Vagina (tissue), 2 donors: ENCODE results near the gene SLC25A17. TPM values are rescaled to one million over a fixed set of nuclear protein-coding genes. Genes with fewer than 3 reads are reported as not detected.

Experiments
- DNase-seq, 2 donors: peaks; one replicate each; pipeline ENCODE4 v3.0.0-alpha.2; 2017; ENCODE audit errors: extremely low spot score in 2 of 2
- H3K27ac ChIP-seq: fragments of 200-600 bp; sonication (generic); one replicate; pipeline ENCODE4 v1.5.1; 2019
- H3K27me3 ChIP-seq: fragments of 200-600 bp; sonication (generic); one replicate; pipeline ENCODE4 v1.5.1; 2019
- H3K36me3 ChIP-seq, 2 donors: fragments of 200-600 bp; sonication (generic); one replicate each; pipeline ENCODE4 v1.5.1; 2017 to 2019
- H3K4me1 ChIP-seq: fragments of 200-600 bp; sonication (generic); one replicate; pipeline ENCODE4 v1.5.1; 2019
- H3K4me3 ChIP-seq, 2 donors: fragments of 200-600 bp; sonication (generic); 1 replicate in 1 of 2; 2 replicates in 1 of 2; pipeline ENCODE4 v1.5.1; 2016 to 2019
- H3K9me3 ChIP-seq: fragments of 200-600 bp; sonication (generic); one replicate; pipeline ENCODE4 v1.5.1; 2019
- CTCF ChIP-seq, 3 experiments: fragments of 450-650 bp in 2 of 3; fragments of 200-600 bp in 1 of 3; sonication (generic) in 1 of 3; IDR thresholded peaks; one replicate each; pipeline ENCODE4 v1.5.1; 2017 to 2019; ENCODE audit warnings: antibody characterized with exemption in 3 of 3, mild to moderate bottlenecking in 2 of 3, moderate library complexity in 2 of 3
- POLR2A ChIP-seq, 2 donors: fragments of 450-650 bp; IDR thresholded peaks; one replicate each; pipeline ENCODE4 v1.6.1; 2017; ENCODE audit warnings: antibody characterized with exemption in 2 of 2, mild to moderate bottlenecking in 2 of 2, moderate library complexity in 2 of 2
- POLR2AphosphoS5 ChIP-seq, 2 donors: sonication (generic); formaldehyde crosslinking; IDR thresholded peaks; one replicate each; pipeline ENCODE4 v1.9.0; 2017; ENCODE audit warnings: antibody characterized with exemption in 2 of 2, mild to moderate bottlenecking in 2 of 2, low read depth in 1 of 2; ENCODE audit not compliant: insufficient read depth in 1 of 2
- intact Hi-C: fragments of 100-400 bp; cut with DNase I; formaldehyde crosslinking; loops from one replicate; pipeline ENCODE4 v1.15.1; 2023
- total RNA-seq: library from RNA; depleted of rRNA; stranded (reverse); fragments of >200 nt; gene quantifications from one replicate; pipeline ENCODE4 v1.2.3, GENCODE V29; 2016

SLC25A17 gene
- total RNA-seq, 1 donor from 2014 or later, result 18.4 TPM

- TF ChIP-seq POLR2A (IDR thresholded peaks at IDR 0.05), result no peak
- TF ChIP-seq POLR2AphosphoS5 (IDR thresholded peaks at IDR 0.05; ENCODE audit: insufficient read depth in 1 of 2, low read depth in 1 of 2), result no peak
- TF ChIP-seq CTCF (IDR thresholded peaks at IDR 0.05), result no peak
- Histone ChIP-seq H3K9me3 (no peaks in the 10 kb centered on the region), H3K27me3 (no peaks in the 10 kb centered on the region), H3K4me3 (peak overlapping the region; percentile 84 to 87), H3K27ac (peak overlapping the region; percentile 100), H3K36me3 (peaks cover 0 to 7% of the 10 kb centered on the region in 2 donors), H3K4me1 (peaks cover 49% of the 10 kb centered on the region)
- no peak for DNase-seq
- intact Hi-C loops, result no loop called here
These were observed 38.2 kb upstream of the SLC25A17 start for GRCh38 chr22:40857309-40857855.

DNA sequence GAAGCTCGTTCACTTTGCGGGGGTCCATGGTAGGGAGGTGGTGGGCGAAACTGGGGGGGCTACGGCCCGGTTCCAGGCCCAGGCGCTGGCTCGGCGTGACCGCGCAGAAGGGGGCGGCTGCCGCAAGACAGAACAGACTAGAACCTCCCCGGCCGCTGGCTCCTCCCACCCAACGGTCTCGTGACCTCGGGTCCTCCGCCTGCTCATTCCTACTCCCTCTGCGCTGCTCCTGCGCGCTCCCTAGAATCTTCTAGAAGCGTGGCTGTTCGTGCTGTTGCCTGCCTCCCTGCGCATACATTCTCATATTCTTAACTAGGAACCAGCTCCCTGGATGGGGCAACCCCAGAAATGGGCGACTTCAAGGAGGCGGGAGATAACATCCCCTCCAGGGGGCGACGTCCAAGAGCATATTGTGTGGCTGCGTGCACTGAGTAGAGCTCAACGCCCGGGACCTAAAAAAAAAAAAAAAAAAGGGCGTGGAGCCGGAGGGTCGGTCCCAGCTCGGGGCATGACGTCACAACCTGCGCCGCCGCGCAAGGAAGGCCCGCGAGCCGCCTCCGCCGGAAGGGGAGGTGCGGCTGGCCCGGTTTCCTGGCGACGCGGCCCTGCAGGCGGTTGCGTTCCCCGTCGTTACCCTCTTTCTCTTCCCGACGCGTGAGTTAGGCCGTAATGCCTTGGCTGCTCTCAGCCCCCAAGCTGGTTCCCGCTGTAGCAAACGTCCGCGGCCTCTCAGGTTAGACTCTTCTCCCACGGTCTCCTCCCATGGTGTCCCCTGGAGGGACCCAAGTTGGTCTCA, 37.6 kb upstream of the SLC25A17 start, which contains the start of the genes ST13 and XPNPEP3:
Gene ST13 (minus strand): TSS at position 127 of the 796 bp plus-strand sequence. CDS start 99 bp downstream, at position 28.
Gene XPNPEP3 (plus strand): TSS at position 636 of the 796 bp plus-strand sequence. CDS start 34 bp downstream, at position 670.
- DNase-seq, result peak; percentile 97 to 98
- Histone ChIP-seq H3K9me3 (no peaks in the 10 kb centered on the region), H3K27ac (peak within 1 kb of the TSS; percentile 100), H3K4me1 (peaks cover 56% of the 10 kb centered on the region), H3K4me3 (peak within 1 kb of the TSS; percentile 84 to 87), H3K36me3 (peaks cover 0 to 3% of the 10 kb centered on the region in 2 donors), H3K27me3 (no peaks in the 10 kb centered on the region)
- TF ChIP-seq POLR2AphosphoS5 (IDR thresholded peaks at IDR 0.05; ENCODE audit: insufficient read depth in 1 of 2, low read depth in 1 of 2) (peak; percentile 96 to 98), POLR2A (IDR thresholded peaks at IDR 0.05) (peak in 1 of 2 donors; percentile 84), CTCF (IDR thresholded peaks at IDR 0.05) (peak in 1 of 3 experiments; percentile 22)
- intact Hi-C loops, result no loop called here

DNA sequence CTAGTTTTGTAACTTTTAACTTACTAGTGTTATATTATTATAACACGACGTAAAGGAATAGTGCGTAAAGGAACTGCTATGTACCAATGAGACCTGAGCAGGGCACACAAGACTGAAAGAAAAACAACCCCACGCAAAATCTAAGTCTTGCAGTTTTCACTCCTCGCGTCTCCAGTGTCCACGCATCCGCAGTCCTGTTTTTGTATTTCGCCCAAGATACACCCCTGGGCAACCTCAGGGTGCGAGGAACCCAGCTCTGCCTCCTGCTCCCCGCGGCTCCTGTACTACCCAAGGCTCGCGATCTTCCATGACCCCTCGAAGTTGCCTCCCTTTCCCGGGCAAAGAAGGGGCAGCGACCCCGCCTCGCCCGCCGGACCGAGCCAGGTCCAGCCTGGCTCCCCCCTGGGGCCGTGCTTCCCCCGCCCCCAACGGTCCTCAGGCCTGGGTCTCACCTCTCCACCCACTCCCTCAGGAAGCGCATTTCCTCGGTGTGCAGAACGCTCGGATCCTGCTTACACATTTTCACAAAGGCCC, 36.9 kb upstream of the SLC25A17 start:
- TF ChIP-seq CTCF (IDR thresholded peaks at IDR 0.05), result no peak
- no peak for TF ChIP-seq POLR2AphosphoS5 (IDR thresholded peaks at IDR 0.05; ENCODE audit: insufficient read depth in 1 of 2, low read depth in 1 of 2)
- no peak for TF ChIP-seq POLR2A (IDR thresholded peaks at IDR 0.05)
- Histone ChIP-seq H3K27ac (peak overlapping the region; percentile 100), H3K4me3 (peak overlapping the region; percentile 84 to 87), H3K9me3 (no peaks in the 10 kb centered on the region), H3K36me3 (no peaks in the 10 kb centered on the region), H3K4me1 (peaks cover 63% of the 10 kb centered on the region), H3K27me3 (no peaks in the 10 kb centered on the region)
- intact Hi-C loops, result no loop called here
- peak in 1 of 2 donors; percentile 87 for DNase-seq

DNA sequence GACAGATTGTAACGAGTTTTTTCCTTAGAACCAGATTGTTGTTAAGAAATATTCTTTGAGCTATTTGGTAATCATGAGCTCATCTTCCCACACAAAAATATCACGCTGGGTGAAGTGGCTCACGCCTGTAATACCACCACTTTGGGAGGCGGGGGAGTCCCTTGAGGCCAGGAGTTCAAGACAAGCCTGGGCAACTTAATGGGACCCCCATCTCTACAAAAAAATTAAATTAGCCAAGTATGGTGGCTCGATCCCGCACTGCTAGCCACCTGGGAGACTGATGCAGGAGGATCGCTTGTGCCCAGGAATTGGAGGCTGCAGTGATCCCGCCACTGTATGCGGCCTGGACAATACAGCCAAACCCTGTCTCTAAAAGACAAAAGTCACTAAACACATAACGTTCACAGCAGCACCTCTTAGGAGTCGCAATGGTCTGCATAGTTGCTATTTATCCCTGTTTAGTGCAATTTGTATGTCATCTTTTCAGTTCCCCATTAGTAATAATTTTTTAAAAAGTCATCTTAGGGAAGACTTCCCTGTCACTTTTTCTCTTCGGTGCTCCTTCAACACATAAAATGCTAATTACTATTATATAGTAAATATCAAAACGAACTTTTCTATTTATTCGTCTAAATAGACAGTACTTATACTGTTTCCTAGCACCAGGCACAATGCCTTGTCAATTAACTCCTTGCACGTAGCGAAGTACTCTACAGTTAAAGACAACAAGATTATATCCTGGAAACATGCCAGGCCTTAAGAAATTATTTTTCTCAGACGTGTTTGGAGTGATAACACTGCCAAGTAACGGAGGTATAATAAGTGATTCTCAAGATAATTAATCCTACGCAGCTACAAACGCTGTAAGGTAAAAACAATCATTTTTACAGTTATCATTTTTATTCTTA, 36.2 kb upstream of the SLC25A17 start:
- no peak for DNase-seq
- H3K27me3 ChIP-seq, result no peaks in the 10 kb centered on the region
- H3K9me3 ChIP-seq, result no peaks in the 10 kb centered on the region
- H3K4me3 ChIP-seq, result peak overlapping the region; percentile 84 to 87
- peak overlapping the region; percentile 100 for H3K27ac ChIP-seq
- intact Hi-C loops, result no loop called here
- TF ChIP-seq POLR2AphosphoS5 (IDR thresholded peaks at IDR 0.05; ENCODE audit: insufficient read depth in 1 of 2, low read depth in 1 of 2) (no peak), POLR2A (IDR thresholded peaks at IDR 0.05) (no peak), CTCF (IDR thresholded peaks at IDR 0.05) (no peak)
- peaks cover 70% of the 10 kb centered on the region for H3K4me1 ChIP-seq
- H3K36me3 ChIP-seq, result no peaks in the 10 kb centered on the region
